Coronary artery (tissue), 2 donors: ENCODE results near the gene CRLF3.
"Not testable (repeated sequence)": the region's sequence is repeated elsewhere in the genome, so short reads cannot be mapped to it uniquely, and the experiment has no call there.

Experiments used
- DNase-seq: peaks from one replicate; pipeline ENCODE4 v3.0.0-alpha.2; 2017; ENCODE audit warnings: low spot score
- H3K27ac ChIP-seq, 2 donors: fragments of 200-600 bp; sonication (generic); one replicate each; pipeline ENCODE4 v1.5.1; 2016 to 2019
- H3K4me3 ChIP-seq: fragments of 200-600 bp; sonication (generic); 2 replicates; pipeline ENCODE4 v1.5.1; 2016; ENCODE audit warnings: mild to moderate bottlenecking, moderate library complexity
- CTCF ChIP-seq: fragments of 200-600 bp; sonication (generic); IDR thresholded peaks from one replicate; pipeline ENCODE4 v1.5.1; 2019; ENCODE audit warnings: antibody characterized with exemption

CRLF3 gene

GRCh38 chr17:30761060-30761459 lies 63.4 kb downstream of the CRLF3 start:
- TF ChIP-seq CTCF, result no peak
- no peak overlapping the region for H3K27ac ChIP-seq
- no peak overlapping the region for H3K4me3 ChIP-seq
- no peak for DNase-seq

GRCh38 chr17:30753291-30753690 lies 71.2 kb downstream of the CRLF3 start:
- DNase-seq, H3K4me3 ChIP-seq, H3K27ac ChIP-seq: not testable (repeated sequence)

GRCh38 chr17:30750982-30751381 lies 73.5 kb downstream of the CRLF3 start:
- H3K27ac ChIP-seq, DNase-seq, H3K4me3 ChIP-seq: not testable (repeated sequence)

GRCh38 chr17:30747621-30748020 lies 76.9 kb downstream of the CRLF3 start:
- DNase-seq, H3K4me3 ChIP-seq, H3K27ac ChIP-seq: not testable (repeated sequence)

GRCh38 chr17:30742669-30743068 lies 81.8 kb downstream of the CRLF3 start:
- DNase-seq, H3K27ac ChIP-seq, H3K4me3 ChIP-seq: not testable (repeated sequence)

GRCh38 chr17:30736371-30736770 lies 88.1 kb downstream of the CRLF3 start:
- DNase-seq, H3K27ac ChIP-seq, H3K4me3 ChIP-seq: not testable (repeated sequence)

- not testable (repeated sequence) for H3K27ac ChIP-seq, DNase-seq, H3K4me3 ChIP-seq
Observed at GRCh38 chr17:30735644-30736043, 88.8 kb downstream of the CRLF3 start.

- not testable (repeated sequence) for H3K27ac ChIP-seq, DNase-seq, H3K4me3 ChIP-seq
Observed at GRCh38 chr17:30735206-30735605, 89.3 kb downstream of the CRLF3 start.

GRCh38 chr17:30734153-30734552 lies 90.3 kb downstream of the CRLF3 start:
- DNase-seq, H3K4me3 ChIP-seq, H3K27ac ChIP-seq: not testable (repeated sequence)
